ENCODE results near the gene SH3BP2. TPM values are rescaled to one million over a fixed set of nuclear protein-coding genes. Genes with fewer than 3 reads are reported as not detected.

SH3BP2 gene
- polyA plus RNA-seq, 1 of the 3 experiments (the other 2 are of a cell fraction) = 25.2 TPM

DNA sequence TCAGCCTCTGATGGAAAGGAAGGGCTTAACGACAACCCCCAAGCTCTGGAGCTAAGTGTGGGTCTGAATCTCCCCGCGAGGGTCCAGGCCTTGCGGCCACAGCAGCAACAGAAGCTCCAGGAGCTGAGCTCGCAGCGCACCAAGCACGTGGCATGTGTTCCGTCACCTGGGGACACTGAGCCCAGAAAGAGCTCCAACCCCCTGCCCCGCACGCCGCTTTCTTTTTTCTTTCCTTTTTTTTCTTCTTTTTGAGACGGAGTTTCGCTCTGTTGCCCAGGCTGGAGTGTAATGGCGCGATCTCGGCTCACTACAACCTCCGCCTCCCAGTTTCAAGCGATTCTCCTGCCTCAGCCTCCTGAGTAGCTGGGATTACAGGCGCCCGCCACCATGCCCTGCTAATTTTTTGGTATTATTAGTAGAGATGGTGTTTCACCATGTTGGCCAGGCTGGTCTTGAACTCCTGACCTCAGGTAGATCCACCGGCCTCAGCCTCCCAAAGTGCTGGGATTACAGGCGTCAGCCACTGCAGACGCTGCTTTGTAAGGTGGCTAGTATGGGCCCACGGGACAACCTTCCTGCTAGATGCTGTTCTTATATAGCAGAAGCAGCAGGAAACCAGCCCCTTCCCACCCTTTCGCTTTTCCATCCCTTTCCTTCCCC is 36.1 kb upstream of the SH3BP2 start:
- Histone ChIP-seq H3K4me2 (peak overlapping the region; percentile 71; the same call in 1 of the 2 replicates), H3F3A (replicated peaks; ENCODE audit: insufficient read depth) (peaks cover 4% of the 10 kb centered on the region), H3K4me3 (ENCODE audit: low read depth in 2 of 2, low read length in 1 of 2) (peak overlapping the region; percentile 23 to 35; a peak in 3 of 4 replicates), H3K9me2 (no peaks in the 10 kb centered on the region), H3K27ac (ENCODE audit: low read depth in 2 of 2, low read length in 1 of 2) (peak overlapping the region in 1 of 2 experiments; percentile 34; a peak in 1 of 4 replicates), H3K27me3 (ENCODE audit: insufficient read depth) (no peaks in the 10 kb centered on the region), H3K9ac (no peak overlapping the region), H3K36me3 (replicated peaks in 1 of 2; ENCODE audit: control insufficient read depth in 1 of 2, insufficient read depth in 2 of 2, low read length in 1 of 2) (no peaks in the 10 kb centered on the region), H3K9me3 (no peaks in the 10 kb centered on the region), H3K79me2 (ENCODE audit: insufficient read depth) (peaks cover 38% of the 10 kb centered on the region), H2AFZ (ENCODE audit: low read depth) (peak overlapping the region; percentile 92), H4K20me1 (ENCODE audit: insufficient read depth) (0 out of 2 replicates have a peak, but pooled peaks cover 3% of the 10 kb centered on the region), H3K4me1 (ENCODE audit: control insufficient read depth in 1 of 2, insufficient read depth in 2 of 2, low read depth in 1 of 2, low read length in 1 of 2) (peaks cover 0 to 7% of the 10 kb centered on the region in 2 experiments; a peak in 1 of 4 replicates)
- POLR2A ChIA-PET = interaction anchor here (1.0 to 1.6 kb wide), 5 partner anchors 11 to 222 kb away, joined by 3 to 7 read pairs (median 3); no protein-coding TSS in a partner anchor
- CTCF ChIA-PET = interaction anchor here (0.7 kb wide), 1 partner anchor 41 kb away, joined by 3 read pairs; no protein-coding TSS in a partner anchor
- no peak for DNase-seq
- 95% methylated on average over 21 of the region's 25 CpGs for WGBS (ENCODE audit: low lambda C conversion rate)
- TF ChIP-seq, protein P1, sequence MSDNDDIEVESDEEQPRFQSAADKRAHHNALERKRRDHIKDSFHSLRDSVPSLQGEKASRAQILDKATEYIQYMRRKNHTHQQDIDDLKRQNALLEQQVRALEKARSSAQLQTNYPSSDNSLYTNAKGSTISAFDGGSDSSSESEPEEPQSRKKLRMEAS (IDR thresholded peaks at IDR 0.05; ENCODE audit: low read depth) = no peak
- TF ChIP-seq SIN3A (IDR thresholded peaks at IDR 0.05; ENCODE audit: borderline replicate concordance, low read depth, low read length) = no peak
- TF ChIP-seq MEF2A (IDR thresholded peaks at IDR 0.05; ENCODE audit: borderline replicate concordance, low read depth) = no peak
- no peak for TF ChIP-seq GATA2 (CRISPR knock-in tag; IDR thresholded peaks at IDR 0.05)
- TF ChIP-seq RFX5 (IDR thresholded peaks at IDR 0.05; ENCODE audit: low read length) = no peak
- TF ChIP-seq, protein P2, sequence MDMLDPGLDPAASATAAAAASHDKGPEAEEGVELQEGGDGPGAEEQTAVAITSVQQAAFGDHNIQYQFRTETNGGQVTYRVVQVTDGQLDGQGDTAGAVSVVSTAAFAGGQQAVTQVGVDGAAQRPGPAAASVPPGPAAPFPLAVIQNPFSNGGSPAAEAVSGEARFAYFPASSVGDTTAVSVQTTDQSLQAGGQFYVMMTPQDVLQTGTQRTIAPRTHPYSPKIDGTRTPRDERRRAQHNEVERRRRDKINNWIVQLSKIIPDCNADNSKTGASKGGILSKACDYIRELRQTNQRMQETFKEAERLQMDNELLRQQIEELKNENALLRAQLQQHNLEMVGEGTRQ (IDR thresholded peaks at IDR 0.05; ENCODE audit: borderline replicate concordance, low read depth, low read length) = no peak
- TF ChIP-seq, protein P3, sequence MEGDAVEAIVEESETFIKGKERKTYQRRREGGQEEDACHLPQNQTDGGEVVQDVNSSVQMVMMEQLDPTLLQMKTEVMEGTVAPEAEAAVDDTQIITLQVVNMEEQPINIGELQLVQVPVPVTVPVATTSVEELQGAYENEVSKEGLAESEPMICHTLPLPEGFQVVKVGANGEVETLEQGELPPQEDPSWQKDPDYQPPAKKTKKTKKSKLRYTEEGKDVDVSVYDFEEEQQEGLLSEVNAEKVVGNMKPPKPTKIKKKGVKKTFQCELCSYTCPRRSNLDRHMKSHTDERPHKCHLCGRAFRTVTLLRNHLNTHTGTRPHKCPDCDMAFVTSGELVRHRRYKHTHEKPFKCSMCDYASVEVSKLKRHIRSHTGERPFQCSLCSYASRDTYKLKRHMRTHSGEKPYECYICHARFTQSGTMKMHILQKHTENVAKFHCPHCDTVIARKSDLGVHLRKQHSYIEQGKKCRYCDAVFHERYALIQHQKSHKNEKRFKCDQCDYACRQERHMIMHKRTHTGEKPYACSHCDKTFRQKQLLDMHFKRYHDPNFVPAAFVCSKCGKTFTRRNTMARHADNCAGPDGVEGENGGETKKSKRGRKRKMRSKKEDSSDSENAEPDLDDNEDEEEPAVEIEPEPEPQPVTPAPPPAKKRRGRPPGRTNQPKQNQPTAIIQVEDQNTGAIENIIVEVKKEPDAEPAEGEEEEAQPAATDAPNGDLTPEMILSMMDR (IDR thresholded peaks at IDR 0.05) = no peak
- TF ChIP-seq, protein P4, sequence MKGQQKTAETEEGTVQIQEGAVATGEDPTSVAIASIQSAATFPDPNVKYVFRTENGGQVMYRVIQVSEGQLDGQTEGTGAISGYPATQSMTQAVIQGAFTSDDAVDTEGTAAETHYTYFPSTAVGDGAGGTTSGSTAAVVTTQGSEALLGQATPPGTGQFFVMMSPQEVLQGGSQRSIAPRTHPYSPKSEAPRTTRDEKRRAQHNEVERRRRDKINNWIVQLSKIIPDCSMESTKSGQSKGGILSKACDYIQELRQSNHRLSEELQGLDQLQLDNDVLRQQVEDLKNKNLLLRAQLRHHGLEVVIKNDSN (IDR thresholded peaks at IDR 0.05; ENCODE audit: borderline replicate concordance, low read depth) = no peak
- TF ChIP-seq JUND (IDR thresholded peaks at IDR 0.05) = no peak
- no peak for TF ChIP-seq POLR2AphosphoS5 (IDR thresholded peaks at IDR 0.05; ENCODE audit: low read depth, low read length)
- TF ChIP-seq FOSL2 (IDR thresholded peaks at IDR 0.05; ENCODE audit: borderline replicate concordance, low read depth) = no peak
- TF ChIP-seq NRF1 (IDR thresholded peaks at IDR 0.05; ENCODE audit: low read depth, low read length) = no peak
- no peak for TF ChIP-seq GABPA (IDR thresholded peaks at IDR 0.05; ENCODE audit: low read depth)
- no peak for TF ChIP-seq RXRA (IDR thresholded peaks at IDR 0.05; ENCODE audit: borderline replicate concordance, low read depth)
- no peak for TF ChIP-seq FOXM1 (IDR thresholded peaks at IDR 0.05; ENCODE audit: low read depth)
- no peak for TF ChIP-seq CHD2 (IDR thresholded peaks at IDR 0.05; ENCODE audit: low read length, partially characterized antibody)
- TF ChIP-seq, protein P5, sequence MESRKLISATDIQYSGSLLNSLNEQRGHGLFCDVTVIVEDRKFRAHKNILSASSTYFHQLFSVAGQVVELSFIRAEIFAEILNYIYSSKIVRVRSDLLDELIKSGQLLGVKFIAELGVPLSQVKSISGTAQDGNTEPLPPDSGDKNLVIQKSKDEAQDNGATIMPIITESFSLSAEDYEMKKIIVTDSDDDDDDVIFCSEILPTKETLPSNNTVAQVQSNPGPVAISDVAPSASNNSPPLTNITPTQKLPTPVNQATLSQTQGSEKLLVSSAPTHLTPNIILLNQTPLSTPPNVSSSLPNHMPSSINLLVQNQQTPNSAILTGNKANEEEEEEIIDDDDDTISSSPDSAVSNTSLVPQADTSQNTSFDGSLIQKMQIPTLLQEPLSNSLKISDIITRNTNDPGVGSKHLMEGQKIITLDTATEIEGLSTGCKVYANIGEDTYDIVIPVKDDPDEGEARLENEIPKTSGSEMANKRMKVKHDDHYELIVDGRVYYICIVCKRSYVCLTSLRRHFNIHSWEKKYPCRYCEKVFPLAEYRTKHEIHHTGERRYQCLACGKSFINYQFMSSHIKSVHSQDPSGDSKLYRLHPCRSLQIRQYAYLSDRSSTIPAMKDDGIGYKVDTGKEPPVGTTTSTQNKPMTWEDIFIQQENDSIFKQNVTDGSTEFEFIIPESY (IDR thresholded peaks at IDR 0.05; ENCODE audit: borderline replicate concordance, low read depth) = no peak
- TF ChIP-seq MXI1 (IDR thresholded peaks at IDR 0.05; ENCODE audit: low read depth, low read length) = no peak

Data from SK-N-SH (cell line).